Muscle layer of colon (tissue), 2 donors: ENCODE results near the gene DGKD.
A peak's percentile ranks its signal among the peaks of the same experiment; 100 is the strongest.

Experiments used
- H3K27ac ChIP-seq: one replicate; pipeline ENCODE4 v1.7.0; 2013; ENCODE audit warnings: low read depth, mild to moderate bottlenecking, low read length, moderate library complexity
- H3K27me3 ChIP-seq, 2 donors: one replicate each; pipeline ENCODE4 v1.7.0; 2013; ENCODE audit warnings: low read length in 2 of 2, mild to moderate bottlenecking in 2 of 2; ENCODE audit not compliant: insufficient read depth in 2 of 2, control insufficient read depth in 1 of 2
- H3K36me3 ChIP-seq: one replicate; pipeline ENCODE4 v1.7.0; 2013; ENCODE audit warnings: mild to moderate bottlenecking, low read length; ENCODE audit not compliant: insufficient read depth
- H3K4me1 ChIP-seq: one replicate; pipeline ENCODE4 v1.7.0; 2013; ENCODE audit warnings: mild to moderate bottlenecking, low read length; ENCODE audit not compliant: insufficient read depth
- H3K4me3 ChIP-seq, 2 donors: one replicate each; pipeline ENCODE4 v1.7.0; 2013; ENCODE audit warnings: low read length in 2 of 2, low read depth in 1 of 2, mild to moderate bottlenecking in 1 of 2, moderate library complexity in 1 of 2
- H3K9ac ChIP-seq: one replicate; pipeline ENCODE4 v1.7.0; 2013; ENCODE audit warnings: low read length
- H3K9me3 ChIP-seq: one replicate; pipeline ENCODE4 v1.7.0; 2013; ENCODE audit warnings: mild to moderate bottlenecking, low read length
- donor health status: abdominal sarcoma.
- donor health status: Adenocarcinoma of cecum.

DGKD gene

DNA sequence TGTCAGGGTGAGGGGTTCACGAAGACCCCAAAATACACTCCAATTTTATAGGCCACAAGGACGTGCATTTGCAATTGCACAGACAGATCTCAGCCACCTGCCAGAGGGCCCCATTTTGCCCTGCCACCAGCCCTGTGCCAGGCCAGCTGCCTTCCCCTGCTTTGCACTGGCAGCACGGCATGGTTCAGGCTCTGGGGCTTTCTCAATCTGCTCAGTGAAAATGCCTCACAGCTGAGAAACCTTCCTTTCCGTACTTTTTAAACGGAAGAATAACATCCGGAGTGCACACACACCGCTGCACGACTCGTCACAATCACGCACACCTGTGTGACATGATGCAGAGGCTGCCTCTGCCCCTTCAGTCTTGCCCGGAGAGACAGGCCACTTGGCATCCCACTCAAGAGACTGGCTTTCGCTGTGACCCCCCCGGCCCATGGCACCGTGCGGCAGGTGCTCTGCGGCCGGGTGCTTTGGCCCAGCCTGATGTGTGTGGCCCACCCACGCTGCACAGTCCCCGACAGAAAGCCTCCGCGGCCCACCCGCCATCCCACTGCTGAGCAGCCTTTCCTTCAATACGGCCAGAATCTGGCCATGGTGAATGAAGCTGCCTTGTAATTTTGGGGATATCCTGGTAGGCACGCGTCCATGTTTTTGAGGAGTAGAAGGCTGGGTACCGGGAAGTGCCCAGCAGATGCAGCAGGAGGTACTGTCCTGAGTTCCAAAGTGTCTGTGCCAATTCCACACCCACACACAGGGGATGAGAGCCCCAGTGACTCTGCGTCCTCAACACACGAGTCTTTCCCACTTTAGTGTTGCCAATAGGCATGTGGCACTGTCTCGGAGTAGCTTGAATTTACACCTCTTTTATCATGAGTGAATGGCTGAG, 123.5 kb downstream of the DGKD start:
- Histone ChIP-seq H3K4me1 (peaks cover 18% of the 10 kb centered on the region), H3K9ac (no peak overlapping the region), H3K36me3 (peaks cover 11% of the 10 kb centered on the region), H3K27me3 (no peaks in the 10 kb centered on the region), H3K4me3 (no peak overlapping the region), H3K27ac (no peak overlapping the region), H3K9me3 (no peaks in the 10 kb centered on the region)

GRCh38 chr2:233479616-233480489, 125.6 kb downstream of the DGKD start:
- no peak overlapping the region for H3K4me3 ChIP-seq
- H3K9me3 ChIP-seq: no peaks in the 10 kb centered on the region
- H3K27me3 ChIP-seq: no peaks in the 10 kb centered on the region
- H3K27ac ChIP-seq: peak overlapping the region; percentile 53
- H3K4me1 ChIP-seq: peaks cover 18% of the 10 kb centered on the region
- H3K36me3 ChIP-seq: peaks cover 31% of the 10 kb centered on the region
- no peak overlapping the region for H3K9ac ChIP-seq

DNA sequence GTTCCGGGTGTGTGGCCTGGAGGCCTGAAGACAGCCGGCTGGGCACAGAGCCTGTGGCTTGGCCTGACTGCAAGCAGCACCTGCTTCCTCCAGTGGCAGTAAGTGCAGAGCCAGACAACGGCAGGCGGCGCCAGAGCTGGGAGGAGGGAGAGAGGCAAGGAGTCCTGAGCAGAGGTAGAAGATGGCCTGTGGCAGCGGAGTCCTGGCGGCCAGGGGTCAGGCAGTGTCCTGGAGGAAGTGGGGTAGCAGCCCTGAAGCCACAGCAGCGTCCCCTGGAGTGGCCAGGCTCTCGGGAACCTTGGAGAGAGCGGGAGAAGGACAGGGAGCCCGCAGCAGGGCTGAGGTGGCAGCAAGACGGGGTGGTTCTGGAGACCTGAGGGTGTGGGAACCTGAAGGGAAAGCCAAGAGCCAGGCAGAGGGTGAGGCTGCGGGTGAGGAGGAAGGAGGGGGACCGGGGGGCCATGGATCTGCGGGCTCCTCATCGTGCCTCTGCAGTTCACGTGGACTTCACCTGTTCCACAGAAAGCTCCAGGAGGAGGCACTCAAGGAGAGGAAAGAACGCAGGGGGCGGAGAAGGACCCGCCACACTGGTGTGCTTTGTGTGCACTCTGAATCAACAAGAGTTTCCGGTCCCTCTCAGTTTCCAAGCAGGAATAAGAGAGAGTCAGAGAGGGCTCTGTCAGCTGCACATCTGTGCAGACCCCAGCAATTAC, 126.4 kb downstream of the DGKD start:
- peak overlapping the region; percentile 53 for H3K27ac ChIP-seq
- no peak overlapping the region for H3K4me3 ChIP-seq
- no peaks in the 10 kb centered on the region for H3K27me3 ChIP-seq
- no peaks in the 10 kb centered on the region for H3K9me3 ChIP-seq
- H3K36me3 ChIP-seq: peaks cover 37% of the 10 kb centered on the region
- H3K4me1 ChIP-seq: peaks cover 18% of the 10 kb centered on the region
- H3K9ac ChIP-seq: no peak overlapping the region

DNA sequence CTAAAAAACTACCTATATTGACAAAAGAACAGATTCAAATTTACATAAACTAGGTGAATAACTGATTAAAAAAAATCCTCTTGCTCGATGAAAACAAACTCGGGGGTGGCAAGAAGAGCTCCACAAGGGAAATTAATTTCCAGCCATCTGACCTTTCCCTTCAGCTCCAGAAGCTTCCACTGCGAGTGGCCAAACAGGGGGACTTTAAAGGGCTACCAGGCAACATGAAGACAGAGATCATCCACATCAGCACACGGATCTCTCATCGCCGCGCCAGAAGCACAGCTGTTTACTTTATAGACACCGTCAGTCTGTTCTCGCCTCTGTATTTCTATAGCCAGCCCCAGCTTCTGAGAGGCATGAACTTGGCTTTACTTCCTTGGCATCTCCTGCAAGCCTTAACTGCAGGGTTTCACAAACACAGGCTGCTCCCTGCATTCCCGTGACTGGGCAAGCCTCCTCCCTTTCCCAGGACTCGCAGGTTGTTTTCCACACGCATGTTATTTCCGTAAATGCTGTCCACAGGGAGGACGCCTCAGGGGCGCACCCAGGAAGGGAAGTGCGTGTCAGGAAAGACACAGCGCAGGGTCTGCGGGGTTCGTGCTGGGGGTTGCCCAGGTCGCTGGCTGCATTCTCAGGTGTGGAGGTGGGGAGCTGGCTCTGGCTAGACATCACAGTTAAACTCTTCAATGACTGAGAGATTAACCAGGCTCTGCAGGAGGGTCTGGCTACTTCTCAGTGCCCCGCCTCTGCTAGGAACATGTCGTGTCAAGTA, 127.3 kb downstream of the DGKD start:
- Histone ChIP-seq H3K9me3 (no peaks in the 10 kb centered on the region), H3K27ac (peak overlapping the region; percentile 53), H3K9ac (no peak overlapping the region), H3K27me3 (no peaks in the 10 kb centered on the region), H3K4me1 (peaks cover 18% of the 10 kb centered on the region), H3K4me3 (peak overlapping the region; percentile 25 to 29), H3K36me3 (peaks cover 42% of the 10 kb centered on the region)

- H3K4me1 ChIP-seq: peaks cover 18% of the 10 kb centered on the region
- no peak overlapping the region for H3K4me3 ChIP-seq
- H3K36me3 ChIP-seq: peaks cover 39% of the 10 kb centered on the region
- H3K27ac ChIP-seq: no peak overlapping the region
- H3K9ac ChIP-seq: no peak overlapping the region
- no peaks in the 10 kb centered on the region for H3K9me3 ChIP-seq
- H3K27me3 ChIP-seq: no peaks in the 10 kb centered on the region
Observed at GRCh38 chr2:233482616-233483015, 128.3 kb downstream of the DGKD start.

DNA sequence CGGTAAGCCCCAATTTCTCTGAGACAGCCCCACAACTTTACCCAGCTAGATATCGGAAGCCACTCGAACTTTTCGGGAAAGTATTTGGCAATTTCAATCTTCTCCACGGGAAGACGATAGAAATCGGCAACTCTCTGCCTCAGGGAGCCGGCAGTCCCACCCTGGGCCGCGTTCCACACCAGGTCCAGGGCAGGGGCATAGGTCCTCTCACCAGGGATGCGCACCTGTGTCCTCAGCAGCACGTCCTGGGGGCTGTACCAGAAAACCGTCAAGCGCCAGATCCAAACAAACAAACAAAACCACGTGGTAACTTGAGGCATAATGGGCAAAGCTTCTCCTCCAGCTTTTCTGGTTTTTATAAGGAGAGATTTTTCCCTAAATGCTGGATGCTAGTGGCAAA, 131.4 kb downstream of the DGKD start:
- no peak overlapping the region for H3K4me3 ChIP-seq
- no peak overlapping the region for H3K9ac ChIP-seq
- no peak overlapping the region for H3K27ac ChIP-seq
- H3K27me3 ChIP-seq: no peaks in the 10 kb centered on the region
- H3K36me3 ChIP-seq: peaks cover 60% of the 10 kb centered on the region
- H3K9me3 ChIP-seq: no peaks in the 10 kb centered on the region
- H3K4me1 ChIP-seq: peaks cover 9% of the 10 kb centered on the region

DNA sequence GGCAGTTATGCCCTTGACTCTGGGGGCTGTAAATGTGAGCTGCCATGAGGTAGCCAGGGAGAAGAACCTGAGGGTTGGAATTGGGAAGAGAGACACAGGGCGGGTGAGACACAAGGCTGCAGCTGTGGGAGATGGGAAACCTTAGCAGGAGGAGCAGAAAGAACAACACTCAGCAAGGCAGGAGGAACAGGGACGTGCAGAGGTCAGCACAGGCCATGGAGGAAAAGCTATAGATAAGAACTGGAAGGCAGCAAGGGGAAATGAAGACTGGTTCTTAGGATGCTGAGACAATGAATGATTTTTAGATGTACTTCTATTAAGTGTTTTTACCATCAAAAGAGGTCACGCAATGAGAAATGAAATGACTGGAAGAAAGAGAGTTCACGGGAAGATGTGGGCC, 132.1 kb downstream of the DGKD start:
- Histone ChIP-seq H3K36me3 (peaks cover 60% of the 10 kb centered on the region), H3K9ac (no peak overlapping the region), H3K27ac (no peak overlapping the region), H3K4me1 (peaks cover 5% of the 10 kb centered on the region), H3K4me3 (no peak overlapping the region), H3K9me3 (no peaks in the 10 kb centered on the region), H3K27me3 (no peaks in the 10 kb centered on the region)

- H3K9ac ChIP-seq: no peak overlapping the region
- peaks cover 1% of the 10 kb centered on the region for H3K4me1 ChIP-seq
- no peaks in the 10 kb centered on the region for H3K9me3 ChIP-seq
- H3K27ac ChIP-seq: no peak overlapping the region
- no peaks in the 10 kb centered on the region for H3K27me3 ChIP-seq
- peaks cover 63% of the 10 kb centered on the region for H3K36me3 ChIP-seq
- H3K4me3 ChIP-seq: no peak overlapping the region
Observed at GRCh38 chr2:233486778-233487552, 132.7 kb downstream of the DGKD start.

DNA sequence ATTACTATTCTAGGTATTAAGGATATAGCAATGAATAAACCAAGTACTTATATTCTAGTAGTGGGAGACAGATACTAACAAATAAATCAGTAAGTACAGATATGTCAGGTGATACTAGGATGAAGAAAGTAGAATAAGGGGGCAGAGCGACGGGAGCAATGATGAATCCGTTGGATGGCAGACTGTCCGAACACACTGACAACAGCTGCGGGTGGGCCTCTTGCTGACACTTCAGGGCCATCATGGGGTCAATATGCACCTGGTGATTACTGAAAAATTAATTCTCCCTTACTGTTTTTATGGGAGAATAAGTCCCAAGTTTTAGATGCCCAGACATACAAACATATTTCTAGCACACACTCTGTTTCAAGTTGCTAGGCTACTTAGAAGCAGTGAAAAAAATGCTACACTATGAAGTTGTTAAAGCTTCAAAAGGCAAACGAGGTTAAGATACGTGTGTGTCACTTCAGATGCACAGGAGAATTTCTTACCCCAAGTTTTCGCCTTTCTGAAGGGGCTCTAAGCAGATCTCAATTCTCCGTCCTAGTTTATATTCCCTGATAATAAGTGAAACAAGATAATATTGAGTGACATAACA, 133.6 kb downstream of the DGKD start:
- no peaks in the 10 kb centered on the region for H3K9me3 ChIP-seq
- no peaks in the 10 kb centered on the region for H3K4me1 ChIP-seq
- H3K27me3 ChIP-seq: no peaks in the 10 kb centered on the region
- peaks cover 68% of the 10 kb centered on the region for H3K36me3 ChIP-seq
- H3K9ac ChIP-seq: no peak overlapping the region
- H3K27ac ChIP-seq: no peak overlapping the region
- no peak overlapping the region for H3K4me3 ChIP-seq

GRCh38 chr2:233489143-233489542, 134.8 kb downstream of the DGKD start:
- Histone ChIP-seq H3K4me3 (no peak overlapping the region), H3K4me1 (no peaks in the 10 kb centered on the region), H3K9me3 (no peaks in the 10 kb centered on the region), H3K27me3 (no peaks in the 10 kb centered on the region), H3K9ac (no peak overlapping the region), H3K27ac (no peak overlapping the region), H3K36me3 (peaks cover 61% of the 10 kb centered on the region)
